GM04504 (cell line): ENCODE results near the gene CASD1.

Source experiments
- DNase-seq: peaks from one replicate; pipeline ENCODE4 v3.0.0-alpha.2; 2012; ENCODE audit warnings: low read depth

CASD1 gene

DNA sequence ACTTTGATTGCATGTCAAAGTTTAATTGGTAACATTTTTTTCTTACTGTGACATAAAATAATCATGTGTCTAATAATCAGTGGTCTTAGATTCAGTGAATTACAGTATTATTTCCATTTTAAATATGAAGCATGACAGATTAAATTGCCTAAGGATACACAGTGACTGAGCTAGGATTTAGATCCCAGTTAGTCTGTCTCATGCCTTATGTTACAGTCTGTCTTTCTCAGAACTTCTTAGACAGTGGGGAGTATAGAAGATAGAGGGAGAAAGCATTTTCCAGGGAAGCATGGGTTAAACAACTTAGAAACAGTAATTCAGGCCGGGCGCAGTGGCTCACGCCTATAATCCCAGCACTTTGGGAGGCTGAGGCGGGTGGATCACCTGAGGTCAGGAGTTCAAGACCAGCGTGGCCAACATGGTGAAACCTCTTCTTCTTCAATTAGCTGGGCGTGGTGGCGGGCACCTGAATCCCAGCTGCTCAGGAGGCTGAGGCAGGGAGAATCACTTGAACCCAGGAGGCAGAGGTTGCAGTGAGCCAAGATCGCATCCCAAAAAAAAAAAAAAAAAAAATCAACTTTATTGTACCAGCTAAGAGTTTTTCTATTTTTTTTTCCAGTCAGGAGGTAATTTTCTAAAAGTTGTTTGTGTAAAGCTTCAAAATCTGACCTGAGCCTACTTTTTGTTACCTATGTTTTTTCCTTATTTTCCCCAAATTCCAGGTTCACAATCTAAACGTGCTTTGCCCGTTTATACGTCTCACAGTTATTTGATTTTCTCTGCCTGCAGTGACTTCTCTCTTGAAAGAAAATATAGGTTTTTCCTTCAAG, 3.3 kb downstream of the CASD1 start:
- DNase-seq = no peak

DNA sequence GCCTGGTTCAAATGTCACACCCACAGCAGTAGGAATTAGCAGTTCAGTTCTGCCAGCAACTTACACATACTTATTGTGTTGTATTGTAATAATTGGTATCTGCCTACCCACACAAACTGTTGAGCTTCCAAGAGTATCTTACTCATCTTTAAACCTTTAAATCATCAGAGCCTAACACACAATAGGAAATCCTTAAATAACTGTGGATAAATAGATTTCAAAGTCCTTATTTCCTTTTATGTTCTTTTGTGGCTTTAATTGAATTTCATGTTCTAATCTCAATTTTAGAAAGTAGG, 3.9 kb downstream of the CASD1 start:
- no peak for DNase-seq

DNA sequence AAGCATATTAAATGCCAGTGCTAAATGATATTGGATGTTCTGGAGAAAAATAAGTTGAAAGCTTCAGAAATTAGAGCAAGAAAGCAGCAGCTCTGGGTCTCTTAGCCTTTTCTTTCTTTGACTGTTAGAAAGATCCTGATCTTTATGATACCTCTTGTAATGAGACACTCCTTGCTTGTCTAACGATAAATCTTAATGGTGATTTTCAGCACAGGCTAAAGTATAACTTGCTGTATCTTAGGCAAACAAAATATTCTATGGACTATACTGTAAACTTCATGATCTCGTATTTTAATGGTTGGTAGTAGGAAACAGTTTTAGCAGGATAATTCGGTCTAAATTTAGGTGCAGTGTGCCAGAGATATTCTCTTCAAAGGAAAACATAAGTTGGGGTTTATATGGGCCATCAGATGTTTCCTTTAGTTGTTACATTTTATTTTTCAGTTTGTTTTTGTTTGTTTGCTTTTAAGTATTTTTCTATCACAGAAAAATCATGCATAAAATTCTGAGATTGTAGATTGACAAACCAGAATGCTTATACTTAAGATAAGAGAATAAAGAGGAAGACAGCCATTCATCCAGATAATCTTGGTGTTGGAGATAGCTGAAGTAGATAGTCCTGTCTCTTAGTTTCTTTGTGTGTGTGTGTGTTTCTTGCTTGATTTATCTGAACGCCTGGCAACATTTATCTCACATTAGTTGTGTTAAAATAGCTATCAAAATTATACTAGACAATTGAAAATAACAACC, 4.7 kb downstream of the CASD1 start:
- DNase-seq = no peak

DNA sequence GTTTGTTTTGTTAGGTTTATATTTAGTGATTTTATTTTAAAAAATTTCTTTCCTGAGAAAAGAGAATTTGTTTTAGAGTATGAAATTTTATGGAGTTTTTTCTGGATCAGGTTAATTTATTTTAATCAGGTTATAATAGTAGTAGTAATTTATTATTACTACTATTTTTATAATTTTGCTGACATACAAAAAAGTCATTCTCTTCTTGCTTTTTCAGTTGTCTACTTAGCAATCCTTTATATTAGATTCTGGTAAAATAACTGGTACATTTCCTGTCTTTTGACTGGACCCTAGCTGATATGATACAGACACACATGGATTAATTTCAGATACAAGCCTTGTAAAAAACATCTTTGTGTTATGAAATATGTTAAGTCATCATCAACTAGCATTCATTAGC, 5.3 kb downstream of the CASD1 start:
- no peak for DNase-seq

DNA sequence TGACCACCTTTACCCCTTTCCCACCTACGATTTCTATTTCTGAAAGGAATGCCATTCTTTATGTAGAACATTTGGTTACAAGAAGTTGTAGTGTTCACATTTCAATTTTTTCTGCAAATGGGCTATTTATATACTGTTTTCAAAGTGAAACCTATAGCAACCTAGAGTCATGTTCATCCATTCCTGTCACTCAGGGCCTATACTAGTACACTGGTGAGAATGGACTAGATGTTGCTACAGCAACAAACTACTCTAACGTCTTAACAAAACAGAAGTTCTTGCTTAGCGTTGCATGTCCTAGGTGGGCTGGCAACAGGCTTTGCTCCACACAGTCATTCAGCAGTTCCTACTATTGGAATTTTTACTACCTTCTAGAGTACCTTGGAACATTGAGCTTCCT, 16.3 kb downstream of the CASD1 start:
- no peak for DNase-seq

DNA sequence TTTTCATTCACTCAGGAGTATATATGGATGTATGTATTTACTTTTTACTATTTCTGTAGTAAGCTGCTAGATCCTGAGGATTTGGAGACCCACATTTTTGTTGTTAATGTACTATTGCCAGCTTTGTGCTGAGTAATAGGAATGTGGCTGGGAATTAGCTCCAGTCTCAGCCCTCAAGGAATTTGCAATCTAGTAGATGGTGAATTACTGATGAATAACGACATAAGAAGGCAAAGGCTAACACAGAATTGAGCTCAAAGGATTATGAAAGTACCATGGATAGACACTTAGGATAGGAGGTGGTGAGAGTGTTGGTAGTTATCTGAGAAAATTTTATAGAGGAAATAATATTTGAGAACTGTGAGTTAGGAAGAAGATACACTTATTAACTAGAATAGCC, 19.9 kb downstream of the CASD1 start:
- DNase-seq = peak; percentile 34

DNA sequence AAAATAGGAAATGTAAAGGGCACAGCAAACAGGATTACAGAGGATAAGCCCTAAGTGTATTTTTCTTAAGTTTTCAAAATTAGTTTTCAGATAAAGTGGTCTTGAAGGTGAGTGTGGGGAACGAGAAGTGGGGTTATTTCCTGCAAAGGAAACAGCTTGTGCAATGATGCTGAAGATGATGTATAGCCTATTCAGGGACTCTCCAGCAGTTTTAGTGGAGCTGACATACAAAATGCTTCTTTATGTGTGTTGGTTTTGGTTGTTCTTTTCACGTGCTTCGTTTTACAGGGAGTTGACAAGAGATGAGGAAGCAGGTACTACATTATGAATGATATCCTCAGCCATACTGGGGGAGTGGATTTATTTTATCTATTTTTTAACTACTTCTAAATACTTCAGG, 20.5 kb downstream of the CASD1 start:
- DNase-seq = no peak

DNA sequence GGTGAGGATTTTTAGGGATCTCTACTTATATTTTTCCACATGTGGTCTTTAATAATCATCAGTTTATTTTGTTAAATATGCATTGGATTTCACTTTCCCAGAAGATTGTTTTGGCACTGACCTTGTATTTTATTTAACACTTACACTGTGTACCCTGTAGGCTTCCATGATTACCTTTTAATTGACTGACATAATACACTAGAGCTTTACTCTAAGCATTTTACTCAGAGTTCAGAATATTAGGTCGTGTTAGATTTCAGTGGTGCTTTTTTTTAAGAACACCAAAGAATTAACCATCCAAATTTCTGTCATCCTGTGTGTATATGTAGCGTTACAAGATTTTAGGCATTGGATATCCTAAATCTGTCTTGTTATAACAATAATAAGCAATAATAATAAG, 23.1 kb downstream of the CASD1 start:
- DNase-seq = no peak

DNA sequence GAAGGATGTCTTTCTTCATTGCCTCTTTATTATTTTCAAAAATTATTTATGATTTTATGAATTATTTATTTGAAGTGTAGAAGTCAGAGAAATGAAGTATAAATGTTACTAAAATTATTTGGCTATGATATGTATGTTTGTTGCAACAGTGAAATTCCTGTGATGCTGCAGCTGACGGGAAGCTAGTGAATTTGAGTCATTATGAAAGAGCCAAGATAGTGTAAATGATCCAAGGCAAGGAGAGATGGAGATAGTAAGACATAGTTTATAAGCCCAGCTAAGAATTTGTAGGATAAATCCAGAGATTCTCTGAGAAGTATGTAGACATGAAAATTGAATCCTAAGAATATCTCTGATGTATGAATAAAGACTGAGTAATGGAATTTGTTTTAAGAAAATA, 30.8 kb downstream of the CASD1 start:
- no peak for DNase-seq

DNA sequence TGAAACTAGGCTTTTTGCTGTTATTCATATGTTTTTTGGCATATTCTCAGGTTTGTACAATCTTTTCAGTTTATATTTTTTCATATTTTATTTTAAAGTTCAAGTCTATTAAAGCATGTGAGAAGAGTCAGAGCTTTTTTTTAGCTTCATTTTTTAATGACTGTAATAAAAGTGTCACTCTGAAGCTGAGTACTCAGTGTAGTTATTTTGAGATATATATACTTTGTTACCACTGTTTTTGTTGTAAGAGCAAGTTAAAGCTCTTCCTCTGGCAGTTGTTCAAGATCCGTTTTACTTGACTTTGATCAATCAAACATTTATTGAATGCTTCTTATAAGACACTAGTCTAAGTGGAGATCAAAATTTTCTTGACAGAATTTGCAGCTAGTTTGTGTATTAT, 37.5 kb downstream of the CASD1 start:
- DNase-seq = peak; percentile 14

DNA sequence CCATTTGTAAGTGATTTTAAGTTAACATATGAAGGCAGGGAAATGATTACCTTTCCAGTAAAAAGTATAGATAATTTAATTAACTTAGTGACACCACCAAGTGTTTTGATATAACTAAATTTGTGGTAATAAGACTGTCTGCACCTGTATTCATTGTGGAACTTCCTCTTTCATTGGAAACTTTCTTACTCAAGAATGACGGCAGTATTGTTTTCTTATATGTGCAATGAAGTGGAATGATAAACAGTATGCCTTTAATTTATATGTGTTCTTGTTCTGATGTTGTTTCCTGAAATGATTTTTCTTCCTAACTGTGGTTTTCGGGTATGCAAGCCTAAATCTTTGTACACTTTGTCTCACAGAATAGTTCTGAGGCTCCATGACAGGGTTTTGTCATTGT, 46.4 kb downstream of the CASD1 start:
- no peak for DNase-seq

DNA sequence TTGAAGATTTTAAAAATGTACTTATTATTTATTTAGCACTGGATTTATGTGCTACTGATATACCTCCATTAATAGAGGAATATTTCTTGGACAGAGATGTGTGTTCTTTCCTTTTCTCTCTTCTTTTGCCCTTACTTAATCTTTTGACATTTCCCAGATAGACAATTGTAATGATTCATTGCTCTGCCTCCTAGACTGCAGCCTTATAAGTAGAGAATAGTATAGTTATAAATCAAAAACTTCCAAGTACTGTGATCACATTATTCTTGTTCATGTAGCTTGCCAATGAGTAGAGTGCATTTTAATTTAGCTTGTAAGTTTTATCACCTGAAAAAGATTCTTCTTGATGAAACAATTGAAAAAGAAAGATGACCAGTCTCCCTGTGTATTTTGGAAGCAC, 47.6 kb downstream of the CASD1 start:
- no peak for DNase-seq

DNA sequence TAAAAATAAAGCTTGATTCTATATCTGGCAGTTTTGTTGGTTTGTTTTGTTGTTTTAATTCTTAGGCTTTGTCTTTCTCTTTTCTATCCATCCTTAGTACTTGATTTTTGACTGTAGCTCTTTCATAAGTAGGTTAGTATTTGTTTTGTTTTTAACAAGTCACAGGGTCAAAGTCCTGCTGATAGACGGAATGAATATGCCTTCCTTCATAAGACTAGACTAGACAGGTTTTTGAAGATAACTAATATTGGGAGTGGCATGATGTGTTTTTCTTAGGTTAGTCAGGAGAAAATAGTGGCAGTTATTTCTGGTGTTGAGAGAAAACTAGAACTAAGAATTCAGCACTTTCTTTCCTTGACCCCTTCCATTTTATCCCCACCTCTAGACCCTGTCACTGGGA, 50.4 kb downstream of the CASD1 start:
- DNase-seq = no peak

DNA sequence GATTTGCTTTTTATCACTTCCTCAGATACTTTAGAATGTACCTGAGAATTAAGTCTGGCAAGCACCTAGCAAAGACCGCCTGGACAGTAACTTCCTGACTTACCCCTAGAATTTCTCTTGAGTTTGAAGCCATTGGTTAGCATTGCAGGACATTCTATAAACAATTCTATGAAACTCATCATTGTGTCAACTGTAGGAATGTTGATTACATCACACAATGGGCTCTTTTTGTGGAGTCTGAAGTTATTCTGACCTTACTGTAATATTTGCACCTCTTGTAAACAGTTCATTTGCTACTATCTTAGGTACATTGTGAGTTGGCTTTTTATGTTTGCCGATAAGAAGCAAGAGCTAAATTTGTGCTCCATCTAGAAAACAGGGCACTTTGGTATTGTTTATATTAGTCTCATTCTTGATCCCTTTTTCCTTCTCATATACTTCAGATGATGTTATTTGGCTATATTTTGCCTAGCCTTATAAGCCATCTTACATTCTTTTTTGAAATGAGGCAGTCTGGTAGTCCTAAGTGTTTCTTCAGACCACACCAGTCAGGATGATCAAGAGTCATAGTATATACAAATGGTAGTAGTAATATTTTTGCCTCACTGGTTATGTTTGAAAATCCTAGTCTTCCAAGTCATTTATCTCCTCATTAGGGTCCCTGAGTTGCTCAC, 52.4 kb downstream of the CASD1 start:
- DNase-seq = no peak

DNA sequence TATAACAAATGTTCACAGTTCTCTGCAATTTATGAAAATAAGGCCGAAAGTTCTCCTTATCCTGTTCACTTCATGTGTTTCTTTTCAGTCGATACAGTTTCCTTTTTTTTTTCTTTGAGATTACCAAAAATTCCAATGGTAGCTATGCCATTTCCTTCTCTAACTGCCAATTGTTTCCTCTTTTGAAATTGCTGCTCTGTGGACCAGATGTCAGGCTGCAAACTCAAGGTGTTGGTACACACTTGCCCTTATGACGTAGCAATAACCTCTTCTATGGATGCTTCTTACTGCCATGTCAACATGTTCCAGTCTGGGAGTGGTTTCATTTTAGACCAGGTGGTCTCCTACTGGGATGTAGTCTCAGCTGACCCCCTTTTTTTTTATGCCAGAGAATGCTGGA, 52.9 kb downstream of the CASD1 start:
- DNase-seq = no peak

DNA sequence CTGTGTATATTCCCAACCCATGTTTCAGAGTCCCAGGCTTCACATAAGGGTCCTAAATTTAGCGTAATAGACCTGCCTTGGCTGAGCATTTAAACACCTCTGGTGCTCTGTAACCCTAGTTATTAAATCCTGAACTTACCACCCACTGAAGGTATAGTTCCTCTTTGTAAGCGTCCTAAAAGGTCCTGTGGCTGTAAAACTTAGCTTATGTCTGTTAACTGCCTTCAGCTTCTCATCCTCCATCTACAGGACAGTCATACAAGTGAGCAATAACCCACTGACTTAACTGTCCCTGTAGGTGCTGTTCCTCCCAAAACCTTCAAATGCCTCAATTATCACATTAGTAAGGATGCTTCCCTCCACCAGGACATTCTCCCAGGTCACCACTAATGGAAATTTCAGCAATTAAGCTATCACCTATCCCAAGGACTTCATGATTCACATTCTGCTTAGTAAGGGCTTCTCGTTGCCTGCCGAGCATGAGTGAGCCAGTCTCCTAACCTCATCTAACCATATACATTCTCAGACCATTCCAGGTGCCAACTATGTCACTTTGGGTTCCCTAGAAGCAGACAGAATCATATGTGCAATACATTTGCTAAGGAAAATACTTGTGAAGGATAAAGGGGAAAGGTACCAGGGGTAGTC, 55.8 kb downstream of the CASD1 start:
- no peak for DNase-seq

DNA sequence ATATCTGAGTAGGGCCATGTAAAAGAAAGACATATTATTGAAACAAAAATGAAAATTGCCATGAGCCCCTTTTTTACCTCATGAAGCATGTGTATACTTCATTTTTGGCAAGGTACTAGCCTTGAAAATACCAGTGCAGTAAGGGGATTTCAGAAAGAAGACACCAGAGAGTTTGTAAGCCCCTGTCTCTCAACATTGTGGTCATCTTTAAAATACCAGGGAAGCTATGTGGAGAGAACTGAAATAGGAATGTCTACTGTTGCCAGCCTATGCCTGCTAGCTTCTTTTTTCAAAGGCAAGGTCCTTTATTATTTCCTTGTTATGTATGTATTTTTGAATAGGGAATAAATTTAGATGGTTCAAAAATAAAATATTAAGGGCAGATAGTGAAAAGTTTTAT, 57.8 kb downstream of the CASD1 start:
- no peak for DNase-seq

DNA sequence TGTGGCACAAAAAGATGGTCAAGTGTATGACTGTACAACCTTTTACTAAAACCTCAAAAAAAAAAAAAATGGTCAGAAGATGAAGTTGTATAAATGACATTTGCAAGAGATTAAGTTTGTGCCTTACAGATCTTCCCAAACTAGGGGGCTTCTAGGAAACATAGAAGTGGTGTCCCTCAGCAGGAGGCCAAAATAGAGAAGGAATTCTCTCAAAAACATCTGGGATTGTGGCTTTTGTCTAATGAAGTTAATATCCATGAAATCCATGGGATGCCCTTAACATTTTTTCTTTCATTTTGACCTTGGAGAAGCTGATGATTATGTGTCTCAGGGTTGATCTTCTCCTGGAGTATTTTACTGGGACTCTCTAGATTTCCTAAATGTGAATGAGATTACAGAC, 62.2 kb downstream of the CASD1 start:
- DNase-seq = no peak

DNA sequence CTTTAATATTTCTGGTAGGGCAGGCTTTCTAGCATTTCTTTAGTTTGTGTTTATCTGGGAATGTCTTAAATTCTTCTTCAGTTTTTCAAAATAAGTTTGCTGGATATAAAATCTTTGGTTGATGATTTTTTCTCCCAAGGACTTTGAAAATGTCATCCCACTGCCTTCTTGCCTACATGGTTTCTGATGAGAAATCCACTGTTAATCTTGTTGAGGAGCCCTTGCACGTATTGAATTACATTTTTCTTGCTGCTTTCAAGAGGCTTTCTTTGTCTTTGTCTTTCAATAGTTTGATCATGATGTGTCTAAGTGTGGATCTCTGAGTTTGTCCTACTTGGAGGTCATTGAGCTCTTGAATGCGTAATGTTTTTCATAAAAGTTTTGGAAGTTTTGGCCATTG, 66.0 kb downstream of the CASD1 start:
- DNase-seq = no peak

DNA sequence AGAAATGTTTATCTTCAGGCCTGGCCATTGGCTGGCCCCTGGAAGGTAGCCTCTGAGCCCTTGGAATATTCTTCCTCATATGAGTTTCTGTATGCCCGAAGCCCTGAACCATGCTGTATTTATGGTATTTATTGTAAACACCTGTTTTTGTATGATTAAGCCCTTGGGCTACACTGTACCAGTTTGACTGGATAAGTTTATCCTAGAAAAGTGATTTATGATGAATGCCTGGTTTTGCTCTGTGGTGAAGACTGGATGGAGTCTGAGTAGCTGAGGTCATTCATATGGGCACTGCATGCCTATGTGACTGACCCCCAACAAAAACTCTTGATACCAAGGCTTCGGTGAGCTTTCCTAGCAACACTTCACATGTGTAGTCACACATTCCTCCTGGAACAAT, 66.7 kb downstream of the CASD1 start:
- DNase-seq = no peak

DNA sequence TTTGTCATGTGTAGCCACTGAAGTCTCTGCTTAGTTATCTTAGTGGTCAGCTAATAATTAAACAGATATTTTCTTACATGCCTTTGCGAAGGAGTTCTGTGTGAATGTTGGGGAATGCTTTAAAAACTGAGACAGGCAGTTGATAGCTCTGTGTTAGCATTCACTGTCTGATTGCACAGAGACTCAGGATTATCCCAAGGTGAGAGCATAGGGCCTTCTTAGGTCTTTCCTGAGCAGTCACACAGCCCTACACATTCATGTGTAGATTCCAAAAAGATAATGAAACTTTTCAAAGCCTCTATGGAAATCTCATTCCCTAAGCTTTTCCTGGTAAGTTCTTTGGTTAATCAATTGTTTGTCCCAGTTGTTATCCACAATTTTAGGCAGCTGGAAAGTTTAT, 67.7 kb downstream of the CASD1 start:
- DNase-seq = no peak

DNA sequence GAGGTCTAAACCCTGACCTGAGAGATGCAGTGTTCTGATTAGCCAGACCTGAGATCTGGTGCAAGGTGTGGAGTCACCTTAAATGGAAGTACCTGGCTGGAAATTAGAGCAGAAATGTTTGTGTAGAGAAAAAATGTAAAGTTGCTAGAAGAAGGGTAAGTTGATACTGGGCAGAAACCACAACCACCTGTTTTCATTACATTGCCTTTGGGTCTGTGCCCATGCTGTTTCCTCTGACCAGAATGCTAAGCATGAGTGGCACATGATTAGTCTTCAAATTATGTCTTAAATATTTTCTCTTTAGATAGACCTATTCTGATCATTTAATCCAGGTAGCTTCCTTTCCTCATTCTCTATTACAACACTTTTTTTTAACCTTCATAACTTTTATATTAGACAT, 69.0 kb downstream of the CASD1 start:
- no peak for DNase-seq

DNA sequence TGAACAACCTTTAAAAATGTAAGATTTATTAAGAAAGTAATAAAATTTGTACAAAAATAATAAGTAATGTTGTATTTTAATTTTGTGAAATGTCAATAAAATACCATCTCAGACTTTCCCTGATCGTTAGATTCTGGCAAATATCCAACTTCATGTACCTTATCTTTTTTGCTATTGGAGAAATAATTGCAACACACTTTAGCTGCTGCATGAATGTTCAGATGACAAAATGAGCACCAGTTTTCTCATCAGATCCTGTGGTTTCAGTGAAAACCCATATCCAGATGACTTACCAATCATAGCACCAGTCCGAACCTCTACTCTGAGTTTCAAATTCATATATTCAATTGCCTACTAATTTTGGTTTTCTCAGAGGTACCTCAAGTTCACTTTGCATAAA, 69.9 kb downstream of the CASD1 start:
- DNase-seq = no peak
